ENCODE data around the gene TST.

The TST gene

GRCh38 chr22:37026325-37026724, 7.1 kb upstream of the TST start:
- H3K9ac ChIP-seq (ENCODE audit: low read length): no peak overlapping the region
- peaks cover 15% of the 10 kb centered on the region for H3K4me1 ChIP-seq (ENCODE audit: low read length)
- no peak overlapping the region for H3K4me3 ChIP-seq (ENCODE audit: low read length)
- H3K9me3 ChIP-seq (replicated peaks; ENCODE audit: insufficient read depth, low read length): no peaks in the 10 kb centered on the region
- no peaks in the 10 kb centered on the region for H3F3A ChIP-seq (ENCODE audit: insufficient read depth, low read length)
- no peaks in the 10 kb centered on the region for H3K36me3 ChIP-seq (replicated peaks; ENCODE audit: insufficient read depth, low read length)
- no peak for TF ChIP-seq CTCF (IDR thresholded peaks at IDR 0.05; ENCODE audit: low read length)
- no peaks in the 10 kb centered on the region for H3K27me3 ChIP-seq (replicated peaks; ENCODE audit: insufficient read depth, low read length)
- DNase-seq: no peak
- H2AFZ ChIP-seq (ENCODE audit: low read length): no peak overlapping the region
- no peaks in the 10 kb centered on the region for H4K20me1 ChIP-seq (ENCODE audit: insufficient read depth, low read length)
- H3K9me2 ChIP-seq (replicated peaks; ENCODE audit: insufficient read depth, low read length): no peaks in the 10 kb centered on the region
- H3K4me2 ChIP-seq (ENCODE audit: low read depth, low read length): no peak overlapping the region
- H3K79me2 ChIP-seq (ENCODE audit: low read length): no peaks in the 10 kb centered on the region
- H3K27ac ChIP-seq (ENCODE audit: low read length): no peak overlapping the region

GRCh38 chr22:37025500-37026070, 6.3 kb upstream of the TST start:
- no peak overlapping the region for H3K4me3 ChIP-seq (ENCODE audit: low read length)
- no peaks in the 10 kb centered on the region for H3K36me3 ChIP-seq (replicated peaks; ENCODE audit: insufficient read depth, low read length)
- no peak overlapping the region for H3K9ac ChIP-seq (ENCODE audit: low read length)
- no peak overlapping the region for H3K27ac ChIP-seq (ENCODE audit: low read length)
- no peak for DNase-seq
- H3K4me2 ChIP-seq (ENCODE audit: low read depth, low read length): no peak overlapping the region
- peaks cover 15% of the 10 kb centered on the region for H3K4me1 ChIP-seq (ENCODE audit: low read length)
- no peaks in the 10 kb centered on the region for H3K9me3 ChIP-seq (replicated peaks; ENCODE audit: insufficient read depth, low read length)
- H2AFZ ChIP-seq (ENCODE audit: low read length): no peak overlapping the region
- H3F3A ChIP-seq (ENCODE audit: insufficient read depth, low read length): no peaks in the 10 kb centered on the region
- no peaks in the 10 kb centered on the region for H3K27me3 ChIP-seq (replicated peaks; ENCODE audit: insufficient read depth, low read length)
- no peak for TF ChIP-seq EZH2 (optimal IDR thresholded peaks at IDR 0.05; ENCODE audit: low read depth, low read length)
- no peak for TF ChIP-seq EZH2phosphoT487 (IDR thresholded peaks at IDR 0.05; ENCODE audit: low read length)
- TF ChIP-seq CTCF (IDR thresholded peaks at IDR 0.05; ENCODE audit: low read length): no peak
- no peaks in the 10 kb centered on the region for H3K9me2 ChIP-seq (replicated peaks; ENCODE audit: insufficient read depth, low read length)
- no peaks in the 10 kb centered on the region for H4K20me1 ChIP-seq (ENCODE audit: insufficient read depth, low read length)
- no peaks in the 10 kb centered on the region; the same call in 1 of the 2 replicates for H3K79me2 ChIP-seq (ENCODE audit: low read length)

- H3K9ac ChIP-seq (ENCODE audit: low read length): no peak overlapping the region
- H2AFZ ChIP-seq (ENCODE audit: low read length): no peak overlapping the region
- H3F3A ChIP-seq (ENCODE audit: insufficient read depth, low read length): no peaks in the 10 kb centered on the region
- no peaks in the 10 kb centered on the region for H4K20me1 ChIP-seq (ENCODE audit: insufficient read depth, low read length)
- no peaks in the 10 kb centered on the region for H3K27me3 ChIP-seq (replicated peaks; ENCODE audit: insufficient read depth, low read length)
- H3K4me1 ChIP-seq (ENCODE audit: low read length): peaks cover 15% of the 10 kb centered on the region
- TF ChIP-seq EZH2phosphoT487 (IDR thresholded peaks at IDR 0.05; ENCODE audit: low read length): no peak
- TF ChIP-seq EZH2 (optimal IDR thresholded peaks at IDR 0.05; ENCODE audit: low read depth, low read length): no peak
- TF ChIP-seq CTCF (IDR thresholded peaks at IDR 0.05; ENCODE audit: low read length): no peak
- DNase-seq: no peak
- peaks cover 9% of the 10 kb centered on the region; the same call in 1 of the 2 replicates for H3K79me2 ChIP-seq (ENCODE audit: low read length)
- no peaks in the 10 kb centered on the region for H3K36me3 ChIP-seq (replicated peaks; ENCODE audit: insufficient read depth, low read length)
- no peak overlapping the region for H3K27ac ChIP-seq (ENCODE audit: low read length)
- H3K4me3 ChIP-seq (ENCODE audit: low read length): no peak overlapping the region
- H3K4me2 ChIP-seq (ENCODE audit: low read depth, low read length): no peak overlapping the region
- H3K9me2 ChIP-seq (replicated peaks; ENCODE audit: insufficient read depth, low read length): no peaks in the 10 kb centered on the region
- H3K9me3 ChIP-seq (replicated peaks; ENCODE audit: insufficient read depth, low read length): no peaks in the 10 kb centered on the region
Measured at GRCh38 chr22:37024339-37025157, 5.3 kb upstream of the TST start.
